Measurements from ENCODE around the gene GPC5.

GPC5 gene

GRCh38 chr13:91601273-91601672 lies 202.9 kb downstream of the GPC5 start:
- DNase-seq: no peak

- DNase-seq: no peak
Observed at GRCh38 chr13:91601807-91602206, 203.4 kb downstream of the GPC5 start.

GRCh38 chr13:91609353-91609752 lies 210.9 kb downstream of the GPC5 start:
- DNase-seq: no peak

GRCh38 chr13:91618315-91618714 lies 219.9 kb downstream of the GPC5 start:
- no peak for DNase-seq

GRCh38 chr13:91620670-91621141 lies 222.3 kb downstream of the GPC5 start:
- DNase-seq: no peak

- DNase-seq: no peak
Observed at GRCh38 chr13:91621161-91621560, 222.7 kb downstream of the GPC5 start.

GRCh38 chr13:91621963-91622362 lies 223.5 kb downstream of the GPC5 start:
- no peak for DNase-seq

GRCh38 chr13:91622778-91623550 lies 224.5 kb downstream of the GPC5 start:
- DNase-seq: no peak

GRCh38 chr13:91627952-91628739 lies 229.7 kb downstream of the GPC5 start:
- no peak for DNase-seq

- no peak for DNase-seq
Observed at GRCh38 chr13:91630946-91631345, 232.5 kb downstream of the GPC5 start.

GRCh38 chr13:91632086-91632485 lies 233.7 kb downstream of the GPC5 start:
- no peak for DNase-seq

- DNase-seq: no peak
Observed at GRCh38 chr13:91639330-91639729, 240.9 kb downstream of the GPC5 start.

- no peak for DNase-seq
Observed at GRCh38 chr13:91643394-91643793, 245.0 kb downstream of the GPC5 start.

- DNase-seq: no peak
Observed at GRCh38 chr13:91644806-91645205, 246.4 kb downstream of the GPC5 start.

- no peak for DNase-seq
Observed at GRCh38 chr13:91647361-91647990, 249.1 kb downstream of the GPC5 start.

GRCh38 chr13:91648012-91648411 lies 249.6 kb downstream of the GPC5 start:
- DNase-seq: no peak

GRCh38 chr13:91649456-91649855 lies 251.0 kb downstream of the GPC5 start:
- DNase-seq: no peak

- DNase-seq: no peak
Observed at GRCh38 chr13:91652404-91653301, 254.2 kb downstream of the GPC5 start.

GRCh38 chr13:91655731-91656130 lies 257.3 kb downstream of the GPC5 start:
- no peak for DNase-seq

- no peak for DNase-seq
Observed at GRCh38 chr13:91657283-91657682, 258.9 kb downstream of the GPC5 start.

GRCh38 chr13:91659256-91660075 lies 261.0 kb downstream of the GPC5 start:
- no peak for DNase-seq

GRCh38 chr13:91660076-91660415 lies 261.6 kb downstream of the GPC5 start:
- no peak for DNase-seq
